Measurements from ENCODE around the gene EFCAB6.

EFCAB6 gene

DNA sequence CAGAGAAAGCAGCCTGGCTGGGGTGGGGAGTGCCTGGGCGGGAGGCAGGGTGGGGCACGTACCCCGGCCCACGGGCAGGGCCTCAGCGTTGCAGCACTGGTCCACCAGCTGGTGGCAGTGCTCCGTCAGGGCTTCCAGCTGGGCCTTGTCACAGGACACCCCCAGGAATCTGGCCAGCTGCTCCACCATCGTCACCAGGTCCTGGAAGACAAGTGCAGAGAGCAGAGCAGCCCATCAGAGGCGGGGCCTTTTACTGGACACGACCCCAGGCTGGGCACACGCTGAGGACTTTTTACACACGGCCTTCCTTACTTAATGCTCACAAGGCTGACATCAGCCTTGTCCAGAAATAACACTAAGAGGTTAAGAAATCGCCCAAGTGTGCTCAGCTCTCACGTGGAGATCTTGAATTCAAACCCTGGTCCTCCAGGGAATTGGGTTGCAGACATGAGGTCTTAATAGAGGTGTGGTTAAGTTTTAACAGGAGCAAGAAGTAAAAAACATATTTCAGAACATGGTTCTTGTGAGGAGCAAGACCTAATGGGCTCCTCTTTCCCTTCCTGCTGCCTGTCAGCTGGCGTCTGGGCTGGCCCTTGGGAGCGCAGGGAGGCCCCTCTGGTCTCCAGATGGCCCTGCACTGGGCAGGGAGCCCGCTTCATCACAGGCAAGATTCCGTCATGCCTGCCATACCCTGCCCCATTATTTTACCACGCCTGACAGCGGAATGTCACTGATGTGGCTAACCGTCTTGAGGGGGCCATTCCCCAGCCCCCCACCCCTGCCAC lies 17.1 kb upstream of the EFCAB6 start:
- peak; percentile 76 for DNase-seq

DNA sequence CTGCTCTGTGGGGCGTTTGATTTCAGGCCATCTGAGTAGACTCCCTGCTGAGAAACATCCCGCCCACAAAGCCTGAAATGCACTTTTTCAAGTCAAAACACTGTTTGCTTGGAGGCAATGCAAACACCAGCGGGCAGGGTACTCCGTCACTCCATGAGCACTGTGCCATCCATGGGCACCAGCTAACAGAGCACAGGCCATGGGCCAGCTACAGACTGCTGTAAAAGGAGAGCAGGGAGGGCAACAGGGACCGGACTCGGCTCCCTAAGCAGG lies 16.6 kb upstream of the EFCAB6 start:
- no peak for DNase-seq

DNA sequence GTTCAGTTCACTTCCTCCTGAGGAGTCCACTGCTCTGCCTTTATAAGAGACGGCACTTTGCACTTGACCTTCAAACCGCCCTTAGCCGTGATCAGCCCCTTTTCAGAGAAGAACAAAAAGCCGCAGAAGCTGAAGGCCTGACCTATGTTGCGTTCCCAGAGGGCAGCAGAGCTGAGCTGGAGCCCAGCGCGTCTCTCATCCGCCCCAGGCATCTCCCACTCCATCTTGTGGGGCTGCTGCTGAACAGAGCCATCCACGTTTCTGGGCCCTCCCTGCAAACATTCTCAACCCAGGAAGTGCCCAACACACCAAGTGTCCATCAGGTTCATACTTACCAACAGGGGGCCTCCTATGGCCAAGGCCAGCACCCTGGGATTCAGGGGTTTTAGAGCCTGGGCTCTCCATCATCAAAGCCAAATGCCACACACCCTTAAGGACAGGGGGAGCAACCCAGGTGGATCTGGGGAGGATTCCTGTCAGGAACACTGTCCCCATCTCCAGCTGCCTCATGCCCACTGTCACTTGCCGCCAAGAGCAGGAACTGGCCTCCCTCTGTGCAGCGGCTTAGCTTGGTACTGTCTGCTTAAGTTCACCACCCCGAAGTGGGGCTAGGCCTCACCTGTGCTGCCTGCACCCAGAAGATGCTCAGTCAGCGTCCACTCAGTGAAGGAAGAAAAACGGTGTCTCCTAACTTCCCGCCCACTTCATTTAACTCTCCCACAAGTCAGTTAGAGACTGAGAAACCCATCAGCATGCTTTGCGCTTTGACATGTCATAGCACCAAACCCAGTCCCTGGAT lies 16.0 kb upstream of the EFCAB6 start:
- DNase-seq = no peak

DNA sequence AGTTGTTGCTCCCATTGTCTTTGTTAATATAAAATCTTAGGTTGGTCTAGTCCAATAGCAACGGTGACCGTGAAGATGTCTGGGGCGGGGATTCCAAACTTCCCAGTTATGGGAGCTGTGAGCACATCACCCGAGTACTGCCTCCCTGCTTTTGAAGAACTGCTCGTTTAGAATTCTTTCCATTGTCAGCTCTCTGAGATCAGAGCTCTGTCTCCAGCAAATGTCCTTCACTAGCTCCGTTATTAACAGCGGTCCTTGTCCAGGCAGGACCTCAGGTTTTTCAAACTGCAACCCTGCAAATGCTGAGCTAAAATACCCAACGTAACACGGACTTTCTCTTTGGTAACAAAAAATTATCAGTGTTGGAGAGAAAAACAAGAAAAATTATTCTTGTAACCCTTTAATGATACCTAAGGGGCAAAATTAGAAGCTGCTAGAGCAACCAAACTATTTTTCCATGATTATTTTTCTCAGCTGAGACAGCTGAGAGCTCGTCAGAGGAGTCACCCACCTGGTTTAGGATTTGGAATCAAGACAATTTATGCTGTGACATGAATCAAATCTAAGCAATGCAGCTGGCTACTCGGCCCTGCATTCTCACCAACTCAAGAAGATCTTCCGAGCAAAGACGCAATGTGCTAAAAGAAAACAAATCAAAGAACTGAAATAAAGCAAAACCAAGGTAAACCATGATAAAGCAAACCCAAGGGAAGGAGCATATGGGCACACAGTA lies 15.1 kb upstream of the EFCAB6 start:
- DNase-seq = no peak

DNA sequence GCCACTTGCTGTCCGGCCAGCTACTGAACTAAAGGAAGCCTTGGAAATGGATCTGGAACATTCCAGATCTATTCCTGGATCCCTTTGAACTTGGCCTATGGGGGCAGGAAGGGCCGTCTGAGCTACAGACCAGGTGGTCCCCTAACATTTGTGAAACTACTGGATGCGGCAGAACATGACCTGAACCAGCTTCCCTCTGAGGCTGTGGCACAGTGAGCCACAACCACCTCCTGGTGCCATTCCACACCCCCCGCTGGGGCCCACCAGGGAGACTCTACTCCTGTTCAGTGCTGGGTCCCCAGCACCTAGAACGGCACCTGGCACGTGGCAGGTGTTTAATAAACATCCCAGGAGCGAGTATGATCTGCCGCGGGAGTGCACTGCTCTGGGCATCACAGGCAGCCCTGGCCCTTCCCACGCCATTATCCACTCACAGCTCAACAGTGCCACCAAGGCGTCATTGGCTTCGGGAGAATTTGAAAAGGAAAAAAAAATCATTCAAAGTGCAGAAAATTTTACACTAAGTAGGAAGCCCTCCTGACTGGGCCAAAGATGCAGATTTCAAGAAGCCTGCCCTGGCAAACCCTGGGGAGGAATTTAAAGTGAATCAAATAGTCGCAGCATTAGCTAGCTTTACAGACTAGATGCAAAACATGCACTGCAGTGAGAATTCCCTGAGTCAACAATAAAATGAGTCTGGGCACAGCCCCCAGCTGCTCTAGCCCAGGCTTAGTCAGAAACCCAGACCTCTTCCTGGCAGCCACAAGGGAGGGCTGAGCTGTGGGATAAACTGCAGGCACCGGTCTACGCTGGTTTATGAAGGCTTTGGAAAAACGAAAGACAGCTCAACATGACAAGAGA lies 14.3 kb upstream of the EFCAB6 start:
- no peak for DNase-seq

DNA sequence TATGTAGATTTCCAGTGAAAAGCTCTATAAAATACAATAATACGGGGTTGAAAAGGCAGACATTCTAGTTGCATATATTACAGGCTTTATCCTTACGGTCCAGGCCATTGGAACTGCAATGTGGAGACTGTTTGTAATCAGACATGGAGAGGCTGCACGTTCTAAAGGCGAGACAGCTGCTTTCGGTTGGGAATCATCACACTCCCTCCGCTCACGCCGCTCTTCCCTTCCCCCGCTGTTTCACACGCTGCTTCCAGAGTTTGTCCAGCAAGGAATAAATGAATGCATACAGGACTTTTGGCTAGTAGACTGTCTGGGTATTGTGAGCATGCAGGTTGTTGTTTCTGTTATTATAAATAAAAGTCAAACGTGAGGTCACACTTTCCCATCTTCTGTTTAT lies 13.5 kb upstream of the EFCAB6 start:
- DNase-seq = no peak

DNA sequence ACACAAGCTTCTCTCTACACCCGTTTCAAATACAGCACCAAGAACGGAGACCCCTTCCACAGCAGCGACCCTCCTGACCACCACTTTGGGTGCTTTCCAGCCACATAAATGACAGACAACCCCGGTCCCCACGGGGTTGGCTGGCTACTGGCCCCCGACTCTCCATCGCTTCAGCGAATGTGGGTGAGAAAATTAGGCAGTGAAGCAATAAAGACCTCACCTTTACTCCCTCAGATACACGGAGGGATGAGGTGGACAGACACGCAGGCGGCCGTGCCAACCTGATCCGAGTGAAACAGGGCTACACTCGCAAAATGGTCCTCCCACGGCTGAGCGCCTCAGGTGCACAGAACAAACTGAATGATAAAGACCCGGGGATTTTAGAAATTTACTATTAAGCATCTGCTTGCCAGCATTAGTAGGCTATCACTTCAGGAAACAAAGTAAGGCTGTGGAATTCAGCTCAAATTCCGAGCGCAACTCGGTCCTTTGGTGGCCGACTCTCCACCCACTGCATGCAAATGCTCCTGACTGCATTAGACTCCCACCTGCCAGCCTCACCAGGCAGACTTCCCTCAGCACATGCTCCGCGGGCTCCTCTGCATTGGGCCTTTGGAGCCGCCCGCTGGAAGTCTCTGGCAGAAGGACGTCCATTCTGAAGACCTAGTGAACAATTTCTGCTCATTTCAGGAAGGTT lies 12.8 kb upstream of the EFCAB6 start:
- no peak for DNase-seq

DNA sequence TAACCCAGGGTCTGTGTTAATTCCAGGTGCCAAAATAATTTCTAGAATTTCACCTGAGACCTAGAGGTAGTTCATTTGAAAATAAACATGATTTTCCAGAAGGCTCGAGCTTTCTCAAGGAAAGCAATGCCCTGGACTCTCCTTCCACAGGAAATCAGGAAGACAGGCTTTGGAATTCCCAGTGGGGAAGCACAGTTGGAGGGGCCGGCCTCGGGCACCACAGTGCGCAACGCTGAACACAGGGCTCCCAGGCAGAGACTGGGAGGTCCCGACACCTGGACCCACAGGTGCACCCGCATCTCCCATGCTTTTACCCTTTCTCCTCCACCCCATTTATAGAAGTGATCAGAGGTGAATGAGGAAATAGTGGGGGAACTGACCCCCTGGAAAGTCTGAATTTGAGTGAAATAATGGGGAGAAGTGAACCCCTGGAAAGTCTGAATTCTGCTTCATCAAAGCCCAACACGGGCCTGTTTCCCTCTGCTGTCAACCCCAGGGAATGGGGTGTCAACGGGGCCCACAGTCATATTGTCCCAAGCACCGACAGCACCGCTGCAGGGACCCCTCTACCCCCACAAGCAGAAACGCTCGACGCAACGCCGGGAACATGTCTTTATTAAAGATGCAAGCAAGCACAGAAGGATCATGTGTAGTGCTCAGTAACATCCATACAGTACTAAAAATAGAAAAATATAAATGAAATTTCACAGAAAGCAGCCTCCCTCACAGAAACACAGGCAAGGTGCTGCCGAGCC lies 12.0 kb upstream of the EFCAB6 start:
- no peak for DNase-seq

DNA sequence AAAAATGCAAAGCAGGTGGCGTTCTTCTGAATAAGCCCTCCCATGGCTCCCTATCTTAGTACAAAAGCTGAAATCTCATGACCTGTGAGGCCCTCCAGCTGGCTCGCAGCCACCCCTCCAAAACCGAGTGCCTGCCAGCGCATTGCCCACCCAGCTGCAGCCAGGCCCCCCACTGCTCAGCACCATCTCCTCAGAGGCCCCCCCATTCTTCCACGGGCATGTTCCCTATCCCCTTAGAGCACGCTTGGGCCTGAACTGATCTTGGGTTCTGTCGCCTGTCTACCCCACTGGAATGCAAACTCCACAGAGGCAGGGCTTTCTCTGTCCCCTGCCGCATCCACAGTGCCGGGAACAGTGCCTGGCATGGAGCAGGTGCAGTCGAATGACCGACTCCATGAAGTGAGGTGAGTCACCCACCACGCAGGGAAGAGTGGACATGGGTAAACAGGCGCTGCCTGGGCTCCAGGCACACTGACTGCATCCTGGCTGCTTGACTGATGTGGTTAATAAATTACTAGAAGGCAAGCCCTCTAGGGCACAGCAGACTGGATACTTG lies 11.3 kb upstream of the EFCAB6 start:
- DNase-seq = no peak

DNA sequence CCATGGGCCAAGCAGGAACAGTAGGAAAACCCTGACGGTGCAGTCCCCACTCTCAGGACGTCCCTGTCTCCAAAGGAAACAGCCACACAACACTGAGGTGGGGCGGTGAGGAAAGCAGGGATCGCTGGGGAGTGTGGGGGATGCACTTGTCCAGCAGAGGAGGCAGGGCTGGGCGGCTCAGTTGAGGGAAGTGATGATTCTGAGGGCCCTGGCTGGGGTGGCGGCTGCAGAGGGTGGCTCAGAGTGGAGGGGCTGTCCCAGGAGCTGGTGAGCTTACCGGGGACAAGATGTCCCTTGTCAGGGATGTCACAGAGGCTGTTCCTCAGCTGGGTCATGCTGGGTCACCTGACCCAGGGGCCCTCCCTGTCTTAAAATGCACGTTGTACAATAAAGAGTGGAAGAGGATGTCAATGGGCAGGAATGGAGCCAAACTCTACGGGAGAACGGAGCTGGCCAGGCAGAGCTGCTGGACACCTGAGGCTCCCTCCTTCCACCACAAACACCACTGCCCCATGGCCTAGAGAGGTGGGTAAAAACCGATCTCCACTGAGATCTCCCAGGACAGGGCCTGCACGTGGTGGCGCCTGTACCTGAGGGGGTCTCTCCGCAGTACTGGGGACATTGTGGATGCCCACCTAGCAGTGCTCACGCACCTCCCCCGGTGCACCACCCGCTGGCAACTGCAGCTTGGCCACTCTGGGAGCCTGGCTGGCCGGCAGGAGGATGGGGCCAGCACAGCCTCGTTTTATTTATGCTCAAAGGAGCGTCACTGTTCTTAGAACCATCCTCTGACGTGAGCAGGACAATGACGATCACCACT lies 9.7 kb upstream of the EFCAB6 start:
- no peak for DNase-seq

DNA sequence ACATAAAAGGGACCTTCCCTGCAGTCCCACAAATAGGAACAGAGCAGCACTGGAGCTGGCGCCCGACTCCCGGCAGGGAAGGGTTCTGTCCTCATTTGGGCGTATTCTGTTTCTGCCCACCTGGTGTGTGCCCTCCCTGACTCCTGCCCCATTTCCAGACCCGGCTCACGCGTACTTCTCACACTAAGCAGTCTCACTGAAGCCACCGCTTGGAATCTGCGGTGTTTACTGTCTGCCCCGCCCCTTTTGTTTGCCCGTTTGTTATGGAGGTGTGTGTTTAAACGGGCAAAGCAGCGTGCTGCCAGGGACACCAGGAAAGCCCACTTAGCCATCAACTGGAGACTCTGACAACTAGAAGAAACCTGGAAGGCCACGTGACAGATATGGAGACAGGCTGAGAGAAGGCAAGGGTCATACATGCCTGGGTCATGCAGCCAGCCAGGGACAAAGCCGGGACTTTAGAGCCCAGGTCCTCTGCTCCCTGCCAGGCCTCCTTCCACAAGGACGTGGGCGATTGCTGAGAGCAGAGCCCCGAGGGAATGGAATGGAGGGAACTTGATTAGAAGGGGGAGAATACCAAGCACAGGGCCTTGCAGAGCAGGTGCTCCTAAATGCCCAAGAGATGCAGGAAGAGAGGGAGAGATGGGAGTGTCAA lies 8.7 kb upstream of the EFCAB6 start:
- no peak for DNase-seq

DNA sequence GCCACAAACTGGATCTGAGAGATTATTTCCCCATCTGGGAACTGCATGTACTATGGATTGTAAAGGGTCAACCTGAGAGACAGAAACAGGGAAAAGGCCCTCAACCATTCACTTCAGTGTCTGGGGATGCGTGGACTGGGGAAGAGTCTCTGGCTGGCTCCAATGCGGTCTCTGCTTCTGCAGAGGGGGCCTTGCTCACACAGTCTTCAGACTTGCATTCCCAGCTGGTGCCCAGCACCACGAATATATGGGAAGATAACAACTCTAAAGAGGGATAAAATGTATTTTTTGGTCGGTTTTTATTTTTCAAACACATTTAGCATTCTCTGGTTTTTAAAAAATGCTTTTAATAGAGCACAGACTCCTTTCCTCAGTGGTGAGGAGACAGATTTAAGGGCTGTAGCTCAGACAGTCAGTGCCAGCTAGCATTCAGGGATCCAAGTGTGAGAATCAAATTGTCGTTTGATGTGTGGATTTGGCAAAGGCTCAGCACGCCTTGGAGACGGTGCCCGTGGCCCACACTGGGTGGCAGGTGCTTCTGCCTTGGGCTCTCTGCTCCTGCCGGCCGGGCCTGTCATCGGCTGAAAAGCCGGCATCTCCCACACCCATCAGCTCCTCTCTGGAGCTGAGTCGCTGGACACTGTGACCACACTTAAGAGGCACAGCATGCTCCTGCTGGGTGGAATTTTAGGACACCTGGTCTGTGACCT lies 8.0 kb upstream of the EFCAB6 start:
- no peak for DNase-seq

DNA sequence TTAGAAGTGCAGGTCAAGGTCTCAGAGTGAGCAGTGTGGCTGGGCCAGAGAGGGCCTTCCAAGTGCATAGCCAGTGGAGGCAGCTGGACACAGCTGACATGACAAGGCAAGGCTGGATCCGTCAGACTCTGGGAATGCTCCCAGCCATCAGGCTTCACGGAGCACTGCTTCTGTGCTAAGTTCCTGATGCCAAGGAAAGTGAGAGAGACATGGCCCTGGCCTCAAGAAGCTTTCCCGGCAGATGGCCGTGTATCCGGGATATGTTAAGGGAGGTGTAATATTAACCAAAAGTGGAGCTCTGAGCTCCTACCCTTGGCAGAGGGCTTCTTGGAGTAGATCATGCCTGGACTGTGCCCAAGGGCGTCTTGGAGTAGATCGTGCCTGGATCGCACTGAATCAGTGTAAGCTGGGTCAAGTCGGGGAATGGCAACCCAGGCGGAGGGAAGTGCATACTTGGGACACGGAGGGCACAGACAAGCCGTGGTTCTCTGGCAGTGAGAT lies 7.4 kb upstream of the EFCAB6 start:
- DNase-seq = no peak

DNA sequence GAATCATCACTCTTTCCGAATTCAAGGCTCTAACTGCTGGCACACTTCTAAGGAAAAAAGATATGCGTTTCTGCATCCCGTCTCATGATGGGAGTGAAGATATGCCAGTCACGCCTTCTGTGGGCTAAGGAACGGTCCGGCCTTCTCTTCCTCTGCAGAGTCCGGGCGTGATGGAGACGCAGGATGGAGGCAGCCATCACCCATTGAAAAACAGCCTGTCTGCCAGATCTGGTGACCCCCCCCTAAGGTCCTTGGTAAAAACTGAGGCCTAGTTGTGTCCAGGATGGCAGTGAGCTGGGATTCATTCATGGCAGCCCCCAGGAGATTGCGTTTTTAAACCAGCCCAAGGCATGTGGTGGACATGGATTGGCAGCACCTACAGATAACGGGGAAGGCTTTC lies 6.9 kb upstream of the EFCAB6 start:
- no peak for DNase-seq

DNA sequence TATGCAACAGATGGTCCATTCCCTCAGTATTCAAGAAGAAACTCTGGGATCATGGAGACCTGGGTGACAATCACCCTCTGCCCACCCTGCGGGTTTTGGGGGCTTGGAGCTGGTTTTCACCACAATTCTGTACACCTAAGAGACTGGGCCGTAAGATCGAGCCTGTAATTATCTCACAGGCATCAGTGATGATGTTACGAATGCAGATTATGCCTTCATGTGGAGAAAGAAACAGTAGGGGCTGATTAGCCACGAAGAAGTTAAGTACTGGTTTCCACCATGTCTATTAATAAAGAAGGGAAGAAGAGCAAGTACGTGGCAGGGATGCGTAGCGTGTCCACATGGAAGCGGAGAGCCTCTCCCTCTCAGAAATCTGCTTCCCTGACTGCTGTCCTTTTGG lies 5.3 kb upstream of the EFCAB6 start:
- DNase-seq = no peak

DNA sequence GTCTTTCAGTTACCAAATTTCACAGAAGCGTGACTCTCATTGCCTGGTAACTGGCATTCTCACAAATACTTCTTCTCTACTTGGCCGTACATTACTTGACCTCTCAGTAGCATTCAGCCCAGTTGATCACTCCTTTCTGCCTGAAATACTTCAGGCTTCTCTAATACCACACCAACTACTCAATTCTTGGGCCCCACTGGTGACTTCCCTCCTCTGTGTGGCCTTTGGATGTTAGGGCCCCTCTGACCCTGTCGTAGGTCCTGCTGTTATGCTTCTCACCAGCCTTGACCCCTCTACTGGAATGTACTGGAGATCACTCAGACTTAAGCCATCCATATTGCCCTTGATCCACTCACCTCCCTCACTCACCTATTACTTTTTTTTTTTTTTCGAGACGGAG lies 2.2 kb upstream of the EFCAB6 start:
- DNase-seq = no peak

DNA sequence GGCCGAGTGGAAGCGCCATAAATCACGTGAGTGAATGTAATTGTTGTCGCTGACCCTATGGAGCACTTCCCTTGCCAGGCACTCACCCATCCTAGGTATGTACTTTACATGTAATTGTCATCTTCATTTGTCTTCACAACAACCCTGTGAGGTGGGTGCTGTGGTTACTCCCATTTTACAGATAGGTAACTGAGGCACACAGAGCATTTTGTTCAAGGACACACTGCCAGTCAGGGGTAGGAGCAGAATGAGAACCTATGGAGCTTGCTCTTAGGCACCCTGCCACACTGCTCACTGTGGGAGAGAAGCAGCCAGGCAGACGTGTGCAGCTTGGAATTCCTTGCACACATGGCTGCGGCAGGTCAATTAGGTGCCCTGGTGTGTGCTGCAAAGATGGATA lies 785 bp upstream of the EFCAB6 start:
- no peak for DNase-seq

DNA sequence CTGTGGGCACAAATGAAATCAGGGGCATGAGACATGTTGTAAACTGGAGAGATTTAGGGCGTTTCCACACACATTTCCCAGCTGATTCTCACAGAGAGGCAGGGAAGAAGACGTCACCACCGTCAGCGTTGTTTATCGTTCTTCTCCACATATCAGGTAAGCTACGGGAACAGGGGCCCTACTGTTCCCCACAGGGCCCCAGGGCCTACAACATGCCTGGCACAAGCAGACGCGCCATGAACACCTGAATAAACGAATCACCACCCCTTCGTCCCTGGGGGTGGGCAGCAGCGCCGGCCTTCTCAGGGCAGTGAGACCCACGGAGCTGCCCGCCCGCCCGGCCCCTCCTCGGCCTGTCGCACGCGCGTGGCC lies 342 bp downstream of the EFCAB6 start:
- no peak for DNase-seq

DNA sequence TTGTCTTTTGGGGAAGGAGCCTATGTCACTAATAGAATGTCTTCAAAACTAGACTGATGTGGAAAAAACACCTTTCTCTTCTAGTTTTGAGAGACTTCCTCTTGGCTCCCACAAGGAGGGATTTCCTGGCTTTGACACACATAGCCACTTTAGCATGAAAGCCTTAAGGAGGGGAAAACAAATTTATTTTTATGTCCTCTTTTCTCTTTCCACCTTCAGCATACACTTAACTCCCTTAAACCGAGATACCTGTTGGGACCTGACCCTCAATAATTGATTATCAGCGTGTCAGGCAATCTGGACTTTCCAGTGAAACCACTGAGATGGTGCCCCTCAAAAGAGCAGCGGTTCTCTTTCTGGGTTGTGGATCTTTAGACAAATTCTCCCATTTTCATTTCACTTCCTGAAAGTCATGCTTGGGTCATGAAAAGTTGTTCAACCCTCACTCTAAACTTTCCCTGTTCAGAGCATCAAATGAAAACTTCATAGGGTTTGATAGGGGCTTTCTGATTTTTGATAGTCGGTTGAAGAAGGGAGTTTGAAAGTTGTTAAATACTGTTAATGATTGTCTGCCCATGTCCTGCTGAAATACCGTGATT lies 9.1 kb downstream of the EFCAB6 start:
- DNase-seq = no peak
